H9 (cell line): Measurements from ENCODE around the gene NUP107. TPM values are rescaled to one million over a fixed set of nuclear protein-coding genes. Genes with fewer than 3 reads are reported as not detected.

Experiments used
- DNase-seq: peaks from one replicate; pipeline ENCODE4 v3.0.0-alpha.2; 2017
- H2AFZ ChIP-seq: one replicate; pipeline ENCODE4 v1.6.1; 2013; ENCODE audit warnings: mild to moderate bottlenecking, low read length, control low read depth, moderate library complexity
- H2AK5ac ChIP-seq: 2 replicates; pipeline ENCODE4 v1.6.1; 2013; ENCODE audit warnings: low read length, control low read depth, mixed read lengths; ENCODE audit not compliant: insufficient read length
- H2BK120ac ChIP-seq: one replicate; pipeline ENCODE4 v1.6.1; 2013; ENCODE audit warnings: low read depth, mild to moderate bottlenecking, low read length, control low read depth, inconsistent platforms; ENCODE audit not compliant: poor library complexity, severe bottlenecking
- H2BK12ac ChIP-seq: 2 replicates; pipeline ENCODE4 v1.6.1; 2013; ENCODE audit warnings: low read length, control low read depth, mixed read lengths, low read depth; ENCODE audit not compliant: insufficient read length
- H2BK15ac ChIP-seq: 2 replicates; pipeline ENCODE4 v1.6.1; 2013; ENCODE audit warnings: low read depth, low read length, control low read depth
- H2BK20ac ChIP-seq: one replicate; pipeline ENCODE4 v1.6.1; 2013; ENCODE audit warnings: low read depth, mild to moderate bottlenecking, low read length, control low read depth, inconsistent platforms; ENCODE audit not compliant: poor library complexity, severe bottlenecking
- H2BK5ac ChIP-seq: 2 replicates; pipeline ENCODE4 v1.6.1; 2013; ENCODE audit warnings: low read length, control low read depth, mixed read lengths; ENCODE audit not compliant: insufficient read length
- H3K14ac ChIP-seq: 2 replicates; pipeline ENCODE4 v1.6.1; 2013; ENCODE audit warnings: low read length, control low read depth; ENCODE audit not compliant: insufficient read depth
- H3K18ac ChIP-seq: 2 replicates; pipeline ENCODE4 v1.6.1; 2013; ENCODE audit warnings: low read depth, mild to moderate bottlenecking, mixed read lengths, low read length, control low read depth; ENCODE audit not compliant: insufficient read length
- H3K23ac ChIP-seq: 2 replicates; pipeline ENCODE4 v1.6.1; 2013; ENCODE audit warnings: low read length, control low read depth, mixed read lengths, low read depth; ENCODE audit not compliant: insufficient read length
- H3K23me2 ChIP-seq: 2 replicates; pipeline ENCODE4 v1.6.1; 2013; ENCODE audit warnings: low read depth, mild to moderate bottlenecking, mixed read lengths, low read length, control low read depth; ENCODE audit not compliant: insufficient read length, poor library complexity, severe bottlenecking
- H3K27ac ChIP-seq: 2 replicates; pipeline ENCODE4 v1.5.1; 2013; ENCODE audit warnings: low read length, control low read depth, mixed read lengths, low read depth; ENCODE audit not compliant: insufficient read length
- H3K27me3 ChIP-seq: 2 replicates; pipeline ENCODE4 v1.6.1; 2013; ENCODE audit warnings: low read length, control low read depth, inconsistent platforms; ENCODE audit not compliant: insufficient read depth
- H3K4ac ChIP-seq: 2 replicates; pipeline ENCODE4 v1.6.1; 2013; ENCODE audit warnings: low read depth, mild to moderate bottlenecking, control low read depth, inconsistent platforms, low read length, moderate library complexity
- H3K4me1 ChIP-seq: 2 replicates; pipeline ENCODE4 v1.6.1; 2013; ENCODE audit warnings: low read length, control low read depth, inconsistent platforms; ENCODE audit not compliant: insufficient read depth
- H3K4me2 ChIP-seq: 2 replicates; pipeline ENCODE4 v1.6.1; 2013; ENCODE audit warnings: low read length, control low read depth, mixed read lengths; ENCODE audit not compliant: insufficient read length, insufficient read depth
- H3K56ac ChIP-seq: 2 replicates; pipeline ENCODE4 v1.6.1; 2013; ENCODE audit warnings: low read depth, mild to moderate bottlenecking, mixed read lengths, low read length, control low read depth; ENCODE audit not compliant: insufficient read length
- H3K79me1 ChIP-seq: 2 replicates; pipeline ENCODE4 v1.6.1; 2013; ENCODE audit warnings: low read depth, mild to moderate bottlenecking, moderate library complexity, low read length, control low read depth, inconsistent platforms; ENCODE audit not compliant: insufficient read depth, poor library complexity, severe bottlenecking
- H3K79me2 ChIP-seq: 2 replicates; pipeline ENCODE4 v1.6.1; 2013; ENCODE audit warnings: low read length, control low read depth, inconsistent platforms; ENCODE audit not compliant: insufficient read depth
- H3K9ac ChIP-seq: 2 replicates; pipeline ENCODE4 v1.6.1; 2013; ENCODE audit warnings: low read length, control low read depth, mixed read lengths; ENCODE audit not compliant: insufficient read length; ENCODE audit errors: extremely low read depth
- H3K9me3 ChIP-seq: one replicate; pipeline ENCODE4 v1.6.1; 2013; ENCODE audit warnings: low read depth, low read length, inconsistent platforms; ENCODE audit not compliant: control insufficient read depth
- H3T11ph ChIP-seq: one replicate; pipeline ENCODE4 v1.6.1; 2013; ENCODE audit warnings: mild to moderate bottlenecking, low read length, control low read depth, inconsistent platforms
- H4K20me1 ChIP-seq: one replicate; pipeline ENCODE4 v1.6.1; 2013; ENCODE audit not compliant: control insufficient read depth, insufficient read length, insufficient read depth
- H4K5ac ChIP-seq: 2 replicates; pipeline ENCODE4 v1.6.1; 2013; ENCODE audit warnings: low read depth, mild to moderate bottlenecking, mixed read lengths, low read length, control low read depth; ENCODE audit not compliant: insufficient read length
- H4K8ac ChIP-seq: replicated peaks from 2 replicates; pipeline ENCODE4 v1.6.1; 2013; ENCODE audit warnings: low read length, control low read depth, mixed read lengths, low read depth; ENCODE audit not compliant: insufficient read length
- H4K91ac ChIP-seq: 2 replicates; pipeline ENCODE4 v1.6.1; 2013; ENCODE audit warnings: low read depth, mild to moderate bottlenecking, moderate library complexity, mixed read lengths, low read length, control low read depth; ENCODE audit not compliant: insufficient read length
- H3K27ac Mint-ChIP-seq, 3 experiments: 2 replicates in 2 of 3; 3 replicates in 1 of 3; pipeline ENCODE4 v1.8.0; 2020 to 2021; ENCODE audit warnings: mixed read lengths in 3 of 3, mild to moderate bottlenecking in 1 of 3, moderate library complexity in 1 of 3
- H3K27me3 Mint-ChIP-seq: 2 replicates; pipeline ENCODE4 v1.8.0; 2021; ENCODE audit warnings: low read depth, mild to moderate bottlenecking, moderate library complexity, mixed read lengths
- H3K36me3 Mint-ChIP-seq, 3 experiments: 2 replicates in 2 of 3; 3 replicates in 1 of 3; pipeline ENCODE4 v1.8.0; 2020 to 2021; ENCODE audit warnings: low read depth in 3 of 3, mixed read lengths in 3 of 3; ENCODE audit not compliant: insufficient read depth in 1 of 3
- H3K4me1 Mint-ChIP-seq, 2 experiments: 2 replicates each; pipeline ENCODE4 v1.8.0; 2020; ENCODE audit warnings: mixed read lengths in 2 of 2
- H3K4me3 Mint-ChIP-seq, 2 experiments: 2 replicates in 1 of 2; 3 replicates in 1 of 2; pipeline ENCODE4 v1.8.0; 2020 to 2021; ENCODE audit warnings: mild to moderate bottlenecking in 2 of 2, mixed read lengths in 2 of 2, moderate library complexity in 1 of 2
- H3K9me3 Mint-ChIP-seq, 2 experiments: 2 replicates in 1 of 2; 3 replicates in 1 of 2; pipeline ENCODE4 v1.8.0; 2020; ENCODE audit warnings: mild to moderate bottlenecking in 2 of 2, mixed read lengths in 2 of 2, moderate library complexity in 1 of 2
- WGBS: extraction: QIAGEN DNeasy Blood & Tissue Kit; methylation state at CpG from one replicate; pipeline ENCODE4 v1.1.7; 2013; ENCODE audit warnings: missing lambda C conversion rate, low lambda C conversion rate, mixed read lengths; ENCODE audit not compliant: insufficient read length; ENCODE audit errors: extremely low coverage; 5-methylcytosine and 5-hydroxymethylcytosine counted together
- total RNA-seq: library from RNA; stranded (reverse); gene quantifications from 2 replicates; pipeline ENCODE4 v1.2.1, GENCODE V29; 2021
- TF ChIP-seq, protein P1 (sequence below): fragments of 200-600 bp; sonication (generic); conservative IDR thresholded peaks from 3 replicates; pipeline ENCODE4 v1.8.0; 2021; ENCODE audit warnings: antibody characterized with exemption, mild to moderate bottlenecking

Gene NUP107
- total RNA-seq, 1 experiment from 2014 or later: 147 TPM

DNA sequence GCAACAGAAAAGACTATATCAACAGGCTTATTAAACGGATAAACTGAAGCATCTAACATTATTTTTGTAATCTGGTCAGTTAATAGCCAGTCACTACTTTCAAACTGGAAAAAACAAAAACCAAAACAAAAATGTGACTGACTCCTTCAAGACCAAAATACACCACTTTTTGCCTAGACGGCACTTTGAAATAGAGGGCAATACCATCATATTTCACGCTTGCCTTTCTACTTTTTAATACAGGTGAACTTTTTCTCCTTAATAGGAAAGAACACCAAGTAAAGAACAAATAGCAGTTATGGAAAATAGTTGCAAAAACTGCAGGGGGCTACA lies 550 bp upstream of the NUP107 start:
- H3K9me3 Mint-ChIP-seq: no peaks in the 10 kb centered on the region
- Histone ChIP-seq H3K18ac (no peak overlapping the region), H3K79me2 (peaks cover 12% of the 10 kb centered on the region; the same call in 1 of the 2 replicates), H3K4me2 (peak overlapping the region; percentile 85), H2BK20ac (no peak overlapping the region), H2AK5ac (no peak overlapping the region), H3K4me1 (no peaks in the 10 kb centered on the region), H3T11ph (no peak overlapping the region), H3K9ac (peak overlapping the region; percentile 73), H4K20me1 (no peaks in the 10 kb centered on the region), H3K79me1 (peaks cover 3% of the 10 kb centered on the region), H4K91ac (no peak overlapping the region), H3K23me2 (peaks cover 7% of the 10 kb centered on the region), H4K8ac (no peak overlapping the region), H3K9me3 (no peaks in the 10 kb centered on the region), H3K56ac (no peak overlapping the region), H4K5ac (no peak overlapping the region), H2BK15ac (no peak overlapping the region), H3K14ac (no peak overlapping the region), H3K27ac (no peak overlapping the region), H2BK5ac (no peak overlapping the region), H3K23ac (no peak overlapping the region), H3K27me3 (no peaks in the 10 kb centered on the region), H3K4ac (no peak overlapping the region), H2BK12ac (no peak overlapping the region), H2AFZ (no peak overlapping the region), H2BK120ac (no peak overlapping the region)
- no peaks in the 10 kb centered on the region; the same call in 1 of the 2 replicates for H3K27me3 Mint-ChIP-seq
- peaks cover 6 to 12% (median 10%) of the 10 kb centered on the region in 3 experiments; a peak in 5 of 7 replicates for H3K36me3 Mint-ChIP-seq
- TF ChIP-seq, protein P1, sequence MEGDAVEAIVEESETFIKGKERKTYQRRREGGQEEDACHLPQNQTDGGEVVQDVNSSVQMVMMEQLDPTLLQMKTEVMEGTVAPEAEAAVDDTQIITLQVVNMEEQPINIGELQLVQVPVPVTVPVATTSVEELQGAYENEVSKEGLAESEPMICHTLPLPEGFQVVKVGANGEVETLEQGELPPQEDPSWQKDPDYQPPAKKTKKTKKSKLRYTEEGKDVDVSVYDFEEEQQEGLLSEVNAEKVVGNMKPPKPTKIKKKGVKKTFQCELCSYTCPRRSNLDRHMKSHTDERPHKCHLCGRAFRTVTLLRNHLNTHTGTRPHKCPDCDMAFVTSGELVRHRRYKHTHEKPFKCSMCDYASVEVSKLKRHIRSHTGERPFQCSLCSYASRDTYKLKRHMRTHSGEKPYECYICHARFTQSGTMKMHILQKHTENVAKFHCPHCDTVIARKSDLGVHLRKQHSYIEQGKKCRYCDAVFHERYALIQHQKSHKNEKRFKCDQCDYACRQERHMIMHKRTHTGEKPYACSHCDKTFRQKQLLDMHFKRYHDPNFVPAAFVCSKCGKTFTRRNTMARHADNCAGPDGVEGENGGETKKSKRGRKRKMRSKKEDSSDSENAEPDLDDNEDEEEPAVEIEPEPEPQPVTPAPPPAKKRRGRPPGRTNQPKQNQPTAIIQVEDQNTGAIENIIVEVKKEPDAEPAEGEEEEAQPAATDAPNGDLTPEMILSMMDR: no peak
- no CpG with 5 or more reads among the region's 3 CpGs for WGBS
- peaks cover 13 to 17% of the 10 kb centered on the region in 2 experiments for H3K4me1 Mint-ChIP-seq
- peak overlapping the region; percentile 98 to 99 for H3K4me3 Mint-ChIP-seq
- peak overlapping the region; percentile 92 to 96 (median 96); a peak in 6 of 7 replicates for H3K27ac Mint-ChIP-seq
- DNase-seq: no peak
